Activated T-cell treated with anti-CD3 and anti-CD28 coated beads, Interleukin-2, amount 50 U/mL, for 72 hours (primary cell): ENCODE data around the gene TNFRSF6B. TPM values are rescaled to one million over a fixed set of nuclear protein-coding genes. Genes with fewer than 3 reads are reported as not detected.
A peak's percentile ranks its signal among the peaks of the same experiment; 100 is the strongest.
"Not testable (repeated sequence)": the region's sequence is repeated elsewhere in the genome, so short reads cannot be mapped to it uniquely, and the experiment has no call there.

Source experiments
- ATAC-seq, 2 donors: fragments of 150-1000 bp; cut with Tn5 transposase; replicated peaks in 1 of 2; 2 replicates each; pipeline ENCODE4 v1.10.0; 2021; ENCODE audit warnings: moderate library complexity in 2 of 2, mild to moderate bottlenecking in 1 of 2
- DNase-seq, 2 donors: peaks; one replicate each; pipeline ENCODE4 v3.0.0; 2021 to 2022; ENCODE audit warnings: mixed read lengths in 1 of 2
- H3K27ac Mint-ChIP-seq: one replicate; pipeline ENCODE4 v1.8.0; 2022; ENCODE audit warnings: mild to moderate bottlenecking, moderate library complexity, mixed read lengths
- H3K27me3 Mint-ChIP-seq: one replicate; pipeline ENCODE4 v1.8.0; 2022; ENCODE audit warnings: low read depth, mixed read lengths
- H3K36me3 Mint-ChIP-seq, 2 donors: one replicate each; pipeline ENCODE4 v1.8.0; 2022; ENCODE audit warnings: mixed read lengths in 2 of 2, mild to moderate bottlenecking in 1 of 2; ENCODE audit not compliant: insufficient read depth in 2 of 2
- H3K4me1 Mint-ChIP-seq: one replicate; pipeline ENCODE4 v1.8.0; 2022; ENCODE audit warnings: low read depth, mixed read lengths
- H3K4me3 Mint-ChIP-seq, 2 donors: one replicate each; pipeline ENCODE4 v1.8.0; 2022; ENCODE audit warnings: mild to moderate bottlenecking in 2 of 2, mixed read lengths in 2 of 2, moderate library complexity in 2 of 2
- H3K9me3 Mint-ChIP-seq, 2 donors: one replicate each; pipeline ENCODE4 v1.8.0; 2022; ENCODE audit warnings: mixed read lengths in 2 of 2
- total RNA-seq, 2 donors: library from RNA; stranded (reverse); gene quantifications; one replicate each; pipeline ENCODE4 v1.2.3, GENCODE V29; 2022

The TNFRSF6B gene
- total RNA-seq, 2 donors from 2014 or later = 1.0 to 1.2 TPM

GRCh38 chr20:63706852-63707557, 10.6 kb downstream of the TNFRSF6B start:
- ATAC-seq = peak; percentile 66
- Mint-ChIP-seq H3K36me3 (peaks cover 1 to 24% of the 10 kb centered on the region in 2 donors), H3K27me3 (no peaks in the 10 kb centered on the region), H3K4me1 (peaks cover 44% of the 10 kb centered on the region), H3K27ac (peak overlapping the region; percentile 3), H3K4me3 (peak overlapping the region; percentile 84 to 90), H3K9me3 (peaks cover 0 to under 1% of the 10 kb centered on the region in 2 donors)
- DNase-seq = peak; percentile 73 to 75

DNA sequence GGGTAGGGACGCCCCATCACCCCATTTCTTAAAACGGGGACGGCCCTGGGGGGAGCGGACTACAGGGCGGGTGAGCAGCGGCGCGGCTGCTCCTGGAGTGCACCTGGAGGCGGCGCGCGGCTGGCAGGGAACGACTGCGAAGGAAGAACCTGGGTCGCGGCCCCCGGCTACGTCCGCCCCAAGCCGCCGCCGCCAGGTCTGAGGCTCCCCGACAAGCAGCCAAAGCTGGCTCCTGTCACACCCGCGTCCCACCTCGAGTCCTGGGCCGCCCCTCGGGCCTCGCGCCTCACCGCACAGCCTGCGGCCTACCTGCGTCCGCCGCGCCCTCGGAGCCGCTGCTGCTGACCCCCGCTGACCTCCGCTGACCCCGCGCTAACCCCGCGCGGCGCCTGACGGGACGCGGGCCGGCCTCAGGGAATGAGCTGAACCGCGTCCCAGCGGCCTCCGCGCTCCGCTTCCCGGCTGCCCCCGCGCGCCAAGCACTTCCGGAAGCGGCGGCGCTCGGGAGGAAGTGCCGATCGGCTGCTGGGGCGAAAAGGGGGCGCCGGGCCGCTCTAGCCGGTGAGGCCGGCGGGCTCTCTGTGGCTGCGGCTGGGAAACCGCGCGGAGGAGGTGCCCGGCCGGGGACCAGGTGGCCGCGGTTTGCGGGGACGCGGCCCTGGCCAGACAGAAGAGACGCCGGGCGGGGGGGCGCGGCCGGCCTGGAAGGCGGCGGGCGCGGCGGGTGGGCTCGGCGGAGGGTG, 11.3 kb downstream of the TNFRSF6B start, which contains the start of the genes ARFRP1 and ZGPAT:
Gene ARFRP1, minus strand, starts transcription at position 419 of the 743 bp plus-strand sequence. CDS start 885 bp downstream, outside the sequence.
Gene ZGPAT, plus strand, starts transcription at position 482 of the 743 bp plus-strand sequence. CDS start 542 bp downstream, outside the sequence.
- H3K36me3 Mint-ChIP-seq = peaks cover 6 to 31% of the 10 kb centered on the region in 2 donors
- H3K4me3 Mint-ChIP-seq = peak within 1 kb of the TSS; percentile 94 to 96
- no peaks in the 10 kb centered on the region for H3K27me3 Mint-ChIP-seq
- H3K9me3 Mint-ChIP-seq = peaks cover 2 to 5% of the 10 kb centered on the region in 2 donors
- H3K27ac Mint-ChIP-seq = peak within 1 kb of the TSS; percentile 77
- H3K4me1 Mint-ChIP-seq = peaks cover 51% of the 10 kb centered on the region
- peak; percentile 89 to 90 for ATAC-seq
- DNase-seq = peak; percentile 87 to 94

- H3K36me3 Mint-ChIP-seq = peaks cover 6 to 34% of the 10 kb centered on the region in 2 donors
- DNase-seq = no peak
These were observed 12.1 kb downstream of the TNFRSF6B start for GRCh38 chr20:63708301-63709148.

DNA sequence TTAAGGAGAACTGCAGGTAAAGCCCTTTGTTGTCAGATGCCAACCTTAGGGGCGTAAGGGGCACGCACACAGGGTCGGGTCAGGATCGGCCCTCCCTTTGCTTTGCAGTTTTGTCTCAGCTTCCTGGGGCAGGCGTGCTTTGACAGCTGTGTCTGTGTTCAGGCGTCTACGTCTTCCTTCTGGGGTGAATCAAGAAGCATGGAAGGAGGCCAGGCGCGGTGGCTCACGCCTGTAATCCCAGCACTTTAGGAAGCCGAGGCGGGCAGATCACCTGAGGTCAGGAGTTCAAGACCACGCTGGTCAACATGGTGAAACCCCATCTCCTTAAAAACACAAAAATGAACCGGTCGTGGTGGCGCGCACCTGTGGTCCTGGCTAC, 12.7 kb downstream of the TNFRSF6B start:
- no peak overlapping the region for H3K27ac Mint-ChIP-seq
- no peak for DNase-seq
- no peaks in the 10 kb centered on the region for H3K27me3 Mint-ChIP-seq
- H3K4me1 Mint-ChIP-seq = peaks cover 53% of the 10 kb centered on the region
- no peak for ATAC-seq
- peaks cover 2 to 5% of the 10 kb centered on the region in 2 donors for H3K9me3 Mint-ChIP-seq
- H3K36me3 Mint-ChIP-seq = peaks cover 6 to 39% of the 10 kb centered on the region in 2 donors
- peak overlapping the region; percentile 94 to 96 for H3K4me3 Mint-ChIP-seq

More at GRCh38 chr20:63708301-63709148, 12.1 kb downstream of the TNFRSF6B start:
- Mint-ChIP-seq H3K27me3 (no peaks in the 10 kb centered on the region), H3K4me3 (peak overlapping the region; percentile 94 to 96), H3K9me3 (peaks cover 2 to 5% of the 10 kb centered on the region in 2 donors), H3K4me1 (peaks cover 51% of the 10 kb centered on the region), H3K27ac (peak overlapping the region; percentile 77)
- ATAC-seq = peak; percentile 3 to 12

GRCh38 chr20:63711085-63711645, 14.7 kb downstream of the TNFRSF6B start:
- peaks cover 64% of the 10 kb centered on the region for H3K4me1 Mint-ChIP-seq
- H3K36me3 Mint-ChIP-seq = peaks cover 12 to 50% of the 10 kb centered on the region in 2 donors
- no peak overlapping the region for H3K27ac Mint-ChIP-seq
- ATAC-seq = no peak
- H3K27me3 Mint-ChIP-seq = no peaks in the 10 kb centered on the region
- no peak for DNase-seq
- H3K4me3 Mint-ChIP-seq = peak overlapping the region; percentile 41 to 71
- peaks cover 2 to 7% of the 10 kb centered on the region in 2 donors for H3K9me3 Mint-ChIP-seq

- H3K4me3 Mint-ChIP-seq = peak overlapping the region in 1 of 2 donors; percentile 10
- peaks cover 67% of the 10 kb centered on the region for H3K4me1 Mint-ChIP-seq
- peak overlapping the region; percentile 81 for H3K27ac Mint-ChIP-seq
- ATAC-seq (no peak), DNase-seq (no peak)
- peaks cover 14 to 56% of the 10 kb centered on the region in 2 donors for H3K36me3 Mint-ChIP-seq
- no peaks in the 10 kb centered on the region for H3K27me3 Mint-ChIP-seq
- peaks cover 2 to 9% of the 10 kb centered on the region in 2 donors for H3K9me3 Mint-ChIP-seq
These were observed 15.7 kb downstream of the TNFRSF6B start for GRCh38 chr20:63712191-63712590.

- H3K27me3 Mint-ChIP-seq = no peaks in the 10 kb centered on the region
- peaks cover 27 to 74% of the 10 kb centered on the region in 2 donors for H3K36me3 Mint-ChIP-seq
- ATAC-seq (no peak), DNase-seq (no peak)
- peaks cover 6 to 9% of the 10 kb centered on the region in 2 donors for H3K9me3 Mint-ChIP-seq
- peaks cover 56% of the 10 kb centered on the region for H3K4me1 Mint-ChIP-seq
- no peak overlapping the region for H3K4me3 Mint-ChIP-seq
- H3K27ac Mint-ChIP-seq = no peak overlapping the region
These were observed 18.4 kb downstream of the TNFRSF6B start for GRCh38 chr20:63714858-63715257.

GRCh38 chr20:63718996-63719395, 22.5 kb downstream of the TNFRSF6B start:
- no peak for DNase-seq
- Mint-ChIP-seq H3K27me3 (no peaks in the 10 kb centered on the region), H3K4me3 (no peak overlapping the region), H3K27ac (no peak overlapping the region), H3K4me1 (peaks cover 49% of the 10 kb centered on the region), H3K36me3 (peaks cover 27 to 55% of the 10 kb centered on the region in 2 donors), H3K9me3 (peaks cover 3 to 4% of the 10 kb centered on the region in 2 donors)
- no peak for ATAC-seq

DNA sequence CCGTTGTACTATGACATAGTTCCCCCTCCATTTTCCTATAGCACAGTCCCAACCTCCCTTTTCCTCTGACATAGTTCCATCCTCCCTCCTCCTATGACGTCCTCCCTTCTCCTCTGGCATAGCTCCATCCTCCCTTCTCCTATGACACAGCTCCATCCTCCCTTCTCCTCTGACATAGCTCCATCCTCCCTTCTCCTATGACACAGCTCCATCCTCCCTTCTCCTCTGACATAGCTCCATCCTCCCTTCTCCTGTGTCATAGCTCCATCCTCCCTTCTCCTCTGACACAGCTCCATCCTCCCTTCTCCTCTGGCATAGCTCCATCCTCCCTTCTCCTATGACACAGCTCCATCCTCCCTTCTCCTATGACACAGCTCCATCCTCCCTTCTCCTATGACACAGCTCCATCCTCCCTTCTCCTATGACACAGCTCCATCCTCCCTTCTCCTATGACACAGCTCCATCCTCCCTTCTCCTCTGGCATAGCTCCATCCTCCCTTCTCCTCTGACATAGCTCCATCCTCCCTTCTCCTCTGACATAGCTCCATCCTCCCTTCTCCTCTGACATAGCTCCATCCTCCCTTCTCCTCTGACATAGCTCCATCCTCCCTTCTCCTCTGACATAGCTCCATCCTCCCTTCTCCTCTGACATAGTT, 26.6 kb downstream of the TNFRSF6B start:
- H3K4me3 Mint-ChIP-seq, H3K27me3 Mint-ChIP-seq, DNase-seq, ATAC-seq, H3K9me3 Mint-ChIP-seq: not testable (repeated sequence)
- Mint-ChIP-seq H3K27ac (peak overlapping the region; percentile 38), H3K36me3 (peaks cover 22 to 54% of the 10 kb centered on the region in 2 donors), H3K4me1 (peaks cover 26% of the 10 kb centered on the region)

DNA sequence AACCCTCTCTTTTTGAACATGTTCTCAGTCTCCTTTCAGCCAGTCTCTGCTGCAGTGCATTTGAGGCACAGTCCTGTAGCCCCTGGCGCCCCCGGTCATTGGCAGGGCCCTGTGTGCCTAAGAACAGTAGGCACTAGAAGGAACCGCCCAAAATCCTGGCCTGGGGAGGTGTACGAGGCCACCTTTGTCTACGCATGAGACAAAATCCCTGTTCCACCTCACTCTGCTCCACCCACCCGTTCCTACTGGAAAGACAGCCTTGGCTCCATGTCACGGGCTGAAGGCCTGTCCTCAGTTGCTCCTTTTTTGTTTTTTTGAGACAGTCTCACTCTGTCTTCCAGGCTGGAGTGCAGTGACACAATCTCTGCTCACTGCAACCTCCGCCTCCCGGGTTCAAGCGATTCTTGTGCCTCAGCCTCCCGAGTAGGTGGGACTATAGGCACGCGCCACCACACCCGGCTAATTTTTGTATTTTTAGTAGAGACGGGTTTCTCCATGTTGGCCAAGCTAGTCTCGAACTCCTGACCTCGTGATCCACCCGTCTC, 33.8 kb downstream of the TNFRSF6B start:
- DNase-seq, H3K4me1 Mint-ChIP-seq, H3K4me3 Mint-ChIP-seq, H3K9me3 Mint-ChIP-seq, H3K27ac Mint-ChIP-seq, H3K27me3 Mint-ChIP-seq, ATAC-seq: not testable (repeated sequence)
- H3K36me3 Mint-ChIP-seq = peaks cover 9 to 32% of the 10 kb centered on the region in 2 donors

DNA sequence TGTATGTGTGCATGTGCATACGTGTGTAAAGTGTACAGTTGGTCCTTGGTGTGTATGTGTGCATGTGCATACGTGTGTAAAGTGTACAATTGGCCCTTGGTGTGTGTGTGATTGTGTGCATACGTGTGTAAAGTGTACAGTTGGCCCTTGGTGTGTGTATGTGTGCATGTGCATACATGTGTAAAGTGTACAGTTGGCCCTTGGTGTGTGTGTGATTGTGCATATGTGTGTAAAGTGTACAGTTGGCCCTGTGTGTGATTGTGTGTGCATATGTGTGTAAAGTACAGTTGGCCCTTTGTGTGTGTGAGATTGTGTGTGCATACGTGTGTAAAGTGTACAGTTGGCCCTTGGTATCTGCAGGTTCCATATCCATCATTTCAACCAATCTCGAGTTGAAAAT, 35.0 kb downstream of the TNFRSF6B start:
- Mint-ChIP-seq H3K36me3 (peaks cover 4 to 22% of the 10 kb centered on the region in 2 donors), H3K27me3 (no peaks in the 10 kb centered on the region), H3K4me3 (no peak overlapping the region), H3K27ac (no peak overlapping the region), H3K4me1 (peaks cover 7% of the 10 kb centered on the region), H3K9me3 (no peaks in the 10 kb centered on the region)
- DNase-seq = no peak
- no peak for ATAC-seq
